AG10803 (cell line): ENCODE data around the gene KCNAB2.

Experiments used
- DNase-seq: peaks from one replicate; pipeline ENCODE4 v3.0.0; 2010; ENCODE audit warnings: low read depth
- H3K4me3 ChIP-seq: 2 replicates; pipeline ENCODE4 v1.5.1; 2011; ENCODE audit warnings: mild to moderate bottlenecking, low read length, control low read depth
- TF ChIP-seq, protein P1 (sequence below): conservative IDR thresholded peaks from 2 replicates; pipeline ENCODE4 v1.5.1; 2011; ENCODE audit warnings: mild to moderate bottlenecking, low read length, control low read depth, inconsistent platforms

The KCNAB2 gene

DNA sequence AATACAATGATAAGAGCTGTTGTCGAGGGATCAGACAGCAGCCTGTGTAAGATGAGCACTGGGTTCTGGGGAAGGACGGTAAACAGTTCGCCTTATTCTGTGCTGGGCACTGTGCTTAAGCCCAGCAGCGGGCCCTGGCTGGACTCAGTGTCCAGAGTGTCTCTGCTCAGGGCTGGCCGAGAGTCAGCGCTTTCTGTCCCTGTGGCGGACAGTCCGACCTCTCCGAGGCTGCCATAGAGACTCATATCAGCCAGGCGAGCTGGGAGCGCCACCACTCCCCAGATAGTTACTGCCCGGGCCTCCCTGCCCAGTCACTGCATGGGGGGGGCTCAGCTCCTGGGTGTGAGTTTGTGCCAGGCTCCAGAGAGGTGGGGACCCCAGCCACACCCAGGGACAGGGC, 38.8 kb upstream of the KCNAB2 start:
- TF ChIP-seq, protein P1, sequence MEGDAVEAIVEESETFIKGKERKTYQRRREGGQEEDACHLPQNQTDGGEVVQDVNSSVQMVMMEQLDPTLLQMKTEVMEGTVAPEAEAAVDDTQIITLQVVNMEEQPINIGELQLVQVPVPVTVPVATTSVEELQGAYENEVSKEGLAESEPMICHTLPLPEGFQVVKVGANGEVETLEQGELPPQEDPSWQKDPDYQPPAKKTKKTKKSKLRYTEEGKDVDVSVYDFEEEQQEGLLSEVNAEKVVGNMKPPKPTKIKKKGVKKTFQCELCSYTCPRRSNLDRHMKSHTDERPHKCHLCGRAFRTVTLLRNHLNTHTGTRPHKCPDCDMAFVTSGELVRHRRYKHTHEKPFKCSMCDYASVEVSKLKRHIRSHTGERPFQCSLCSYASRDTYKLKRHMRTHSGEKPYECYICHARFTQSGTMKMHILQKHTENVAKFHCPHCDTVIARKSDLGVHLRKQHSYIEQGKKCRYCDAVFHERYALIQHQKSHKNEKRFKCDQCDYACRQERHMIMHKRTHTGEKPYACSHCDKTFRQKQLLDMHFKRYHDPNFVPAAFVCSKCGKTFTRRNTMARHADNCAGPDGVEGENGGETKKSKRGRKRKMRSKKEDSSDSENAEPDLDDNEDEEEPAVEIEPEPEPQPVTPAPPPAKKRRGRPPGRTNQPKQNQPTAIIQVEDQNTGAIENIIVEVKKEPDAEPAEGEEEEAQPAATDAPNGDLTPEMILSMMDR = no peak
- no peak for DNase-seq
- H3K4me3 ChIP-seq = no peak overlapping the region

DNA sequence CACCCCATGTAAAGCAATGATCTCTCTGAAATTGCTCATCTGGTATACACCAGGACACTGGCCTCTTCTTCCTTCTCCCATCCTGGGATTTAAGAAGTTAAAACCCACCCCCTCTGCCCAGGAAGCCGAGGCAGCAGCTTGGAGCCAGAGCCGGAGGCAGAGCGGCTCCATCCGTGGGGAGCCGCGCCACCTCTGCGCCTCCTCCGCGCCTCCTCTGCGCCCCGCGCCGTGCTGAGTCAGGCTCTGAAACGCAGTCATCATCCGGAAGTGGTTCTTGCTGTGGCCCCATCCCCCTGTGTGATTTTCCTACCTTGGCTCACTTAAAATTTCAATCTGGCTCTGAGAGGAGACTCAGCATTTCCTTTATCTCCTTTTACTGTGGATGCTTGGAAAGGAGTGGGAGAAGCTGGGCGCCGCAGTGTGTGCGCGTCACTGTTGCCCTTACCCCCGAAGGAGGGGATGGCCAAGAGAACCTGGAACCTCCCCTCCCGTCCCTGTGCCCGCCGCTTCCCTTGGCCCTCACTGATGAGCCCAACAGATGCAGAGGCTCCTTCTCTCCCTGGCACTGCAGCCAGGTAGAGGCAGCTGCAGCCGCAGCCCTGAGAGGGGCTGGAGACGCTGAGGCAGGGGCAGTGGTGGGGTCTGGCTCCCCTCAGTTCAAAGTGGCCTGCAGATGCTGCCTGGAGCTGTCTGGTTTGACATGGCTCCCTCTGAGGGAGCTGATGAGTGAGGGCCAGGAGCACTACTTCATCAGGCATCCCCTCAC, 38.2 kb upstream of the KCNAB2 start:
- H3K4me3 ChIP-seq = no peak overlapping the region
- TF ChIP-seq, protein P1 = no peak
- DNase-seq = peak; percentile 13

DNA sequence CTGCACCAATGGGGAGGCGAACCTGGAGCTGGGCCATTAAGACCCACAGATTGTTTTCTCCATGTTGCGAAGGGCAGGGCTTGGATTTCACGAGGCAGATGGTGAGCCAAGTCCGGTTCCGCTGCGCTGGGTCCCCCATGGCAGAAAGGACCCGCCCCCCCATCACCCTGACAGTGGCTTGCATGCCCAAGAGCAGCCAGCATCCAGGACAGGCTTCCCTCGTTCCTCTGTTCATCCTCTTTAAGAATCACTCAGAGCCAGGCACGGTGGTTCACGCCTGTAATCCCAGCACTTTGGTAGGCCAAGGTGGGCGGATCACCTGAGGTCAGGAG, 37.6 kb upstream of the KCNAB2 start:
- TF ChIP-seq, protein P1 = no peak
- no peak overlapping the region for H3K4me3 ChIP-seq
- DNase-seq = no peak

DNA sequence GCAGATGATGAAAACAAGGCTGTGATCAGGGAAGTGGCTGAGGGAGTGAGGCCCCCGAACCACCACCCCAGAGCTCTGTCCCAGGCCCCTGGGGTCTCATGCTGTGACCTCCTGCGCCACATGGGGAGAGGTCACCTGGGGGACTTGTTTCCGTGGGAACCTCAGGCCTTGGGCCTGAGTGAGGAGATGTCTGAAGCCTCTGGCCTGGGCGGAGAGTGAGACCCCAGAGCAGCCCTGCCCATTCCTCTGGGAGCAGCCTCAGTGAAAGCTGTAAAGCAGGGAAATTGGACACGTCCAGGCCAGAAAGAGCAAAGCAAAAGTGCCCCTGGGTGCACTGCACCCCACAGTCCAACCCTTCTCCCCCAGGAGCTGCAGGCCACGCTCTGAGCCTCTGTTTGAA, 37.0 kb upstream of the KCNAB2 start:
- DNase-seq = no peak
- TF ChIP-seq, protein P1 = no peak
- no peak overlapping the region for H3K4me3 ChIP-seq

DNA sequence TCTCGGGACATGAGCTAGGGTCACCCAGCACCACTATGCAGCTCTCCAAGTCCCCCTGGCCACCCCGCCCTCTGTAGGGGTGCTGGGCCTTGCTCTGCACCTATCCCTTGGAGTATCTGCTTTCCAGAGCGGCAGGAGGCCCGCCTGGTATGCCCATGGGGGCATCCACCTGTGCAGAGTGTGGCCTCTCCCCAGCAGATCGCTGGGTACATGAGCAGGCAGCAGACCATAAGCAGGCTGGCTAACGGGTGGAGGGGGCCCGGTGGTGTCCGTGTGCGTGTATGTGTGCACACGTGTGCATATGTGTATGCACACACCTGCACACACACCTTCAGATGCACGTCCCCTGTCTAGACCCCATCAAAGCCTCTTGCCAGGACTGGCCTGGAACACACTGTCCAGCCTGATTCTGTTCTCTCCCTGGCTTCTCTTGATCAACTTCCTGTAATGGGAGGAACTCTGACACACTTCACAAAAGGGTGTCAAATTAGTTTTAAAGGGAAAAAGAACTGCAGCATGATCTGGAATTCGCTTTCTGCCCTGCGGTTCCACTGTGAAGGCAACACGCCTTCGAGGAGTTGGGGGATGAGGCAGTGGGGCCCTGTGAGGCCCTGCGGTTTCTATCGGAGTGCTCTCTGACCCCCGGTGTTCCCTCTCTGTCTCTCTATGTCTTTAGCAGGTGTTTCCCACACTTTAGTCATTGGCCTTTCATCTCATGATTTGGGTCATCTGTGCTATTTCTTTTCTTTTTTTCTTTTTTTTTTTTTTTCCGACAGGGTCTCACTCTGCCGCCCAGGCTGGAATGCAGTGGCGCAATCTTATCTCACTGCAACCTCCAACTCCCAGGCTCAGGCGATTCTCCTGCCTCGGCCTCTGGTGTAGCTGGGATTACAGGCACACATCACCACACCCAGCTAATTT, 36.3 kb upstream of the KCNAB2 start:
- no peak for DNase-seq
- TF ChIP-seq, protein P1 = no peak
- no peak overlapping the region for H3K4me3 ChIP-seq

DNA sequence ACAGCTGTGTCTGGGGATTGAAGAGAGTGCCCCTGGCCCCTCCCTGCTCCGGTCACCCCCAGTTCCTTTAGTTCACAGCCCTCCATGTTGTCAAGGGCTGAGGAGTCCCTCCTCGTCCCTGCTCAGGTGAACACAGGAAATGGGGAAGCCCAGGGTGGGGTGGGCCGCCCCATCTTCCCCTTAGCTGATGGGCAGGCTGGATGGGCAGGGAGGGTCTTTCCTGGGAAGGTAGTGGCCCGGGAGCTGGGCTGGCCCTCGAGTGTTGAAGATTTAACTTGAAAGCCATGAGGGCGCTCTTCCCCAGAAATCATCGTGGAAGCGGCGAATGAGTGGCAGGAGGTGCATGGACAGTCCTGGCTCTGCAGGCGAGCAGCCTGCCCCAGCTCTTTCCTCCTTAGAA, 35.1 kb upstream of the KCNAB2 start:
- no peak for DNase-seq
- TF ChIP-seq, protein P1 = no peak
- no peak overlapping the region for H3K4me3 ChIP-seq
